Type B pancreatic cell (in vitro differentiated cells): Measurements from ENCODE around the gene CXCL14. TPM values are rescaled to one million over a fixed set of nuclear protein-coding genes. Genes with fewer than 3 reads are reported as not detected.

ENCODE experiments used
- DNase-seq: peaks from one replicate; pipeline ENCODE4 v3.0.0; 2021; ENCODE audit warnings: mixed read lengths; ENCODE audit not compliant: unreplicated experiment; ENCODE audit errors: extremely low spot score
- H3K27ac Mint-ChIP-seq: 2 replicates; pipeline ENCODE4 v1.8.0; 2021; ENCODE audit warnings: mild to moderate bottlenecking, mixed read lengths
- H3K27me3 Mint-ChIP-seq: 2 replicates; pipeline ENCODE4 v1.8.0; 2021; ENCODE audit warnings: mixed read lengths
- H3K36me3 Mint-ChIP-seq: 2 replicates; pipeline ENCODE4 v1.8.0; 2021; ENCODE audit warnings: mixed read lengths
- H3K4me1 Mint-ChIP-seq: one replicate; pipeline ENCODE4 v1.8.0; 2021; ENCODE audit warnings: mixed read lengths; ENCODE audit not compliant: unreplicated experiment
- H3K4me3 Mint-ChIP-seq: 2 replicates; pipeline ENCODE4 v1.8.0; 2021; ENCODE audit warnings: mild to moderate bottlenecking, mixed read lengths
- H3K9me3 Mint-ChIP-seq: 2 replicates; pipeline ENCODE4 v1.8.0; 2021; ENCODE audit warnings: mixed read lengths
- CTCF ChIP-seq: fragments of 200-600 bp; sonication (generic); conservative IDR thresholded peaks from 2 replicates; pipeline ENCODE4 v1.5.0; 2021; ENCODE audit warnings: antibody characterized with exemption, mild to moderate bottlenecking
- total RNA-seq: library from RNA; stranded (reverse); gene quantifications from 2 replicates; pipeline ENCODE4 v1.2.1, GENCODE V29; 2021; ENCODE audit warnings: low replicate concordance

The CXCL14 gene
- total RNA-seq, 1 donor from 2014 or later: 70.3 TPM

GRCh38 chr5:135568923-135569360 lies 9.8 kb downstream of the CXCL14 start:
- H3K27me3 Mint-ChIP-seq: peaks cover 55% of the 10 kb centered on the region
- no peaks in the 10 kb centered on the region for H3K9me3 Mint-ChIP-seq
- H3K27ac Mint-ChIP-seq: no peak overlapping the region
- no peak for TF ChIP-seq CTCF
- no peak overlapping the region for H3K4me3 Mint-ChIP-seq
- H3K36me3 Mint-ChIP-seq: peaks cover 6% of the 10 kb centered on the region
- H3K4me1 Mint-ChIP-seq: peaks cover 50% of the 10 kb centered on the region
- DNase-seq: no peak

GRCh38 chr5:135568246-135568645 lies 10.5 kb downstream of the CXCL14 start:
- no peak overlapping the region for H3K4me3 Mint-ChIP-seq
- peaks cover 50% of the 10 kb centered on the region for H3K4me1 Mint-ChIP-seq
- peak overlapping the region; percentile 43 for H3K27ac Mint-ChIP-seq
- peaks cover 6% of the 10 kb centered on the region for H3K36me3 Mint-ChIP-seq
- no peaks in the 10 kb centered on the region for H3K9me3 Mint-ChIP-seq
- no peak for TF ChIP-seq CTCF
- DNase-seq: no peak
- peaks cover 54% of the 10 kb centered on the region for H3K27me3 Mint-ChIP-seq

- peak overlapping the region; percentile 55 for H3K27ac Mint-ChIP-seq
- peaks cover 49% of the 10 kb centered on the region for H3K4me1 Mint-ChIP-seq
- peaks cover 6% of the 10 kb centered on the region for H3K36me3 Mint-ChIP-seq
- H3K4me3 Mint-ChIP-seq: no peak overlapping the region
- no peak for DNase-seq
- H3K27me3 Mint-ChIP-seq: peaks cover 52% of the 10 kb centered on the region
- no peaks in the 10 kb centered on the region for H3K9me3 Mint-ChIP-seq
- no peak for TF ChIP-seq CTCF
Observed at GRCh38 chr5:135567661-135568060, 11.1 kb downstream of the CXCL14 start.

- Mint-ChIP-seq H3K9me3 (no peaks in the 10 kb centered on the region), H3K27ac (peak overlapping the region; percentile 55)
Observed at GRCh38 chr5:135566422-135567400, 12.1 kb downstream of the CXCL14 start.

GRCh38 chr5:135565725-135566421 lies 12.9 kb downstream of the CXCL14 start:
- Mint-ChIP-seq H3K4me1 (peaks cover 55% of the 10 kb centered on the region), H3K27me3 (peaks cover 50% of the 10 kb centered on the region), H3K36me3 (no peaks in the 10 kb centered on the region), H3K27ac (no peak overlapping the region), H3K4me3 (no peak overlapping the region), H3K9me3 (no peaks in the 10 kb centered on the region)
- peak; percentile 87 for TF ChIP-seq CTCF
- DNase-seq: no peak

More at GRCh38 chr5:135566422-135567400, 12.1 kb downstream of the CXCL14 start:
- H3K27me3 Mint-ChIP-seq: peaks cover 50% of the 10 kb centered on the region
- no peak overlapping the region for H3K4me3 Mint-ChIP-seq
- no peak for DNase-seq
- H3K4me1 Mint-ChIP-seq: peaks cover 49% of the 10 kb centered on the region
- H3K36me3 Mint-ChIP-seq: no peaks in the 10 kb centered on the region
- no peak for TF ChIP-seq CTCF
